ENCODE data around the gene CCNE1.

CCNE1 gene

GRCh38 chr19:29811125-29812079 lies at the start of gene CCNE1:
CCNE1 (plus strand) TSS chr19:29811991; CDS start chr19:29812556, 565 bp downstream.
- peak; percentile 96 for DNase-seq (ENCODE audit: low spot score)

GRCh38 chr19:29763196-29763595 lies 48.6 kb upstream of the CCNE1 start:
- no peak for DNase-seq (ENCODE audit: low spot score)

GRCh38 chr19:29764361-29764760 lies 47.4 kb upstream of the CCNE1 start:
- DNase-seq (ENCODE audit: low spot score) = no peak

- no peak for DNase-seq (ENCODE audit: low spot score)
Observed at GRCh38 chr19:29766100-29766499, 45.7 kb upstream of the CCNE1 start.

- DNase-seq (ENCODE audit: low spot score) = no peak
Observed at GRCh38 chr19:29767039-29767735, 44.6 kb upstream of the CCNE1 start.

- no peak for DNase-seq (ENCODE audit: low spot score)
Observed at GRCh38 chr19:29768166-29768565, 43.6 kb upstream of the CCNE1 start.

- no peak for DNase-seq (ENCODE audit: low spot score)
Observed at GRCh38 chr19:29769997-29770396, 41.8 kb upstream of the CCNE1 start.

- DNase-seq (ENCODE audit: low spot score) = no peak
Observed at GRCh38 chr19:29770648-29771047, 41.1 kb upstream of the CCNE1 start.

- no peak for DNase-seq (ENCODE audit: low spot score)
Observed at GRCh38 chr19:29771708-29772414, 39.9 kb upstream of the CCNE1 start.

- no peak for DNase-seq (ENCODE audit: low spot score)
Observed at GRCh38 chr19:29772696-29773095, 39.1 kb upstream of the CCNE1 start.

- DNase-seq (ENCODE audit: low spot score) = no peak
Observed at GRCh38 chr19:29773141-29773540, 38.6 kb upstream of the CCNE1 start.

- no peak for DNase-seq (ENCODE audit: low spot score)
Observed at GRCh38 chr19:29774126-29774525, 37.7 kb upstream of the CCNE1 start.

GRCh38 chr19:29777781-29778309 lies 33.9 kb upstream of the CCNE1 start:
- DNase-seq (ENCODE audit: low spot score) = no peak

GRCh38 chr19:29779921-29780320 lies 31.9 kb upstream of the CCNE1 start:
- DNase-seq (ENCODE audit: low spot score) = no peak

GRCh38 chr19:29781386-29782259 lies 30.2 kb upstream of the CCNE1 start:
- DNase-seq (ENCODE audit: low spot score) = peak; percentile 78

GRCh38 chr19:29782260-29782580 lies 29.6 kb upstream of the CCNE1 start:
- no peak for DNase-seq (ENCODE audit: low spot score)

- no peak for DNase-seq (ENCODE audit: low spot score)
Observed at GRCh38 chr19:29783627-29784190, 28.1 kb upstream of the CCNE1 start.

GRCh38 chr19:29784598-29785223 lies 27.1 kb upstream of the CCNE1 start:
- DNase-seq (ENCODE audit: low spot score) = no peak

- no peak for DNase-seq (ENCODE audit: low spot score)
Observed at GRCh38 chr19:29785360-29785759, 26.4 kb upstream of the CCNE1 start.

GRCh38 chr19:29785955-29786589 lies 25.7 kb upstream of the CCNE1 start:
- DNase-seq (ENCODE audit: low spot score) = no peak
